GM19193 (cell line): ENCODE measurements around the gene GMPR.

Source experiments
- POLR2A ChIP-seq: IDR thresholded peaks from 4 replicates; pipeline ENCODE4 v1.6.1; 2011; ENCODE audit not compliant: insufficient read depth, insufficient read length; ENCODE audit errors: extremely low read depth

GMPR gene

DNA sequence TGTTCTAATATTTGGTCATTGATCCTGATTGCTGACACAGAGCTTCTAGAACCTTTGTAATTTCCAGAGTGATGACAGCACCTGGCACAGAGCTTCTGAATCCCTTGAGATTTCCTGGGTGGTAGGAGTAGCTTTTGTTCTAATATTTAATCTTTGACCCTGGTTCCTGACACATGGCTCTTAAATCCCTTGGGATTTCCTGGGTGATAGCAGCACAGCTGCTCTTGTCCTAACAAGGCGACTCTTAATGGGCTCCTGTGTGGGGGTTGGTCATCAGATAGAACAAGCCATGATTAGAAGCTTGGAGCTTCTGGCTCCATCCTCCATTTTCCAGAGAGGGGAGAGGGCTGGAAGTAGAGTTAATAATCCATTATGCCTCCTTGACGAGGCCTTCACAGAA lies 18.4 kb downstream of the GMPR start:
- no peak for TF ChIP-seq POLR2A

DNA sequence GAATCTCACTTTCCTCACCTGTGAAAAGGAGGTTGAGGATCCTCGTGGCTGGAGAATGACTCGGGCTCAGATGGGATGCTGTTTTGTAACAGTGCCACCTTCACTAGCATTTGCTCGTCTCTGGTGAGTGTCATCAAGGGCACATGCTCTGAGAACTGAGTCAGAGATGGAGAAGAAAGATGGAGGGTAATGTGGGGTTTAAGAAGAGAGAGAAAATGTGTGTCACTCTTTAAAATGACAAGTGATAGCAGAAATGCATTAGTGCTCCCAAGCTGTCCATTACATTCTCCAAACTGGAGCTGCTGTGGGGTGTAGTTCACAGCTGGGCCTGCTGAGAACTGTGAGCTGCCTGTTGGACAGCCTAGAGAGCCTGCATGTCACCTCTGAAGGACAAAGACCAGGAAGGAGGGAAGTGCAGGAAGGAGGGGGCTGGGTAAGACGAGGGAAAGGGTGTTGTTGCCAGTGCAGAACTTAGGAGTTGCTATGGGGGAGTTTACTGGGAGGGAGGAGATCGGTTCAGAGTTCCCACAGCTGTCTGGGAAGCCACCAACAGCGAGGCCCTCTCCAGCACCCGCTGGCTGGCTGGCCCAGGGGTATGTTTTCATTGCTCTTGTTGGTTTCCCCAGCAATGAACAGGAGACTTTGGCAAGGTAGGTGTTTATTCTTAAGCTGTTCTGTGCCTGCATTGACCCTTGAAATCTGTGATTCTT lies 19.8 kb downstream of the GMPR start:
- TF ChIP-seq POLR2A = no peak

DNA sequence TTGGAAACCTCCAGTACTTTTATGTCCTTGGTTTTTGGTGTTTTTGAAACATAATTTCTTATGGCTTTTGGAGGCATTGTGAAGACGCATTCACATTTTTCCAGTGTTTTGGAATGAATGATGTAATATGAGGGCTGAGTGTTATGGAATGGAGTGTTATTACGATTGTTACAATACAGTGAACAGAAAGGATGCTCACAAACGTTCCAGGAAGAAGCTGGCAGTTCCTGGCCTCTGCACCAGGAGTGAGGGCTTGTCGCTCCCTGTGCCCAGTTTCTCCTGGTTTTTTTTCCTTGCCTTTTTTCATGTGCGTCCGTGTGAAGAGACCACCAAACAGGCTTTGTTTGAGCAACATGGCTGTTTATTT lies 20.3 kb downstream of the GMPR start:
- TF ChIP-seq POLR2A = no peak

DNA sequence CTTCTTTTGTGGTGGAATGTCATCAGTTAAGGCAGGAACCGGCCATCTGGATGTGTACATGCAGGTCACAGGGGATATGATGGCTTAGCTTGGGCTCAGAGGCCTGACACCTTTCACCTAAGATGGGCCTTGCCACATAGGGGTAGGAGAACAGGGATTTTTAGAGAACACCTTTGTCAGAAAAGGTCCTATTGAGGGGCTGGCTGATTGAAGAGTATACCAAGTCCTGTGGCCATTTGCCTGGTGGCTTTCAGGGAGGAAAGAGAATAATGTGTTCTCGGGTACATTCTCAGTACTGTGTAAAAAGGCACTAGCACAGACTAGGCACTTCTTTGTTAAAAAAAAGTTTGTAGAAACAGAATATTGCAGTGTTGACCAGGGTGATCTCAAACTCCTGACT lies 26.4 kb downstream of the GMPR start:
- no peak for TF ChIP-seq POLR2A

DNA sequence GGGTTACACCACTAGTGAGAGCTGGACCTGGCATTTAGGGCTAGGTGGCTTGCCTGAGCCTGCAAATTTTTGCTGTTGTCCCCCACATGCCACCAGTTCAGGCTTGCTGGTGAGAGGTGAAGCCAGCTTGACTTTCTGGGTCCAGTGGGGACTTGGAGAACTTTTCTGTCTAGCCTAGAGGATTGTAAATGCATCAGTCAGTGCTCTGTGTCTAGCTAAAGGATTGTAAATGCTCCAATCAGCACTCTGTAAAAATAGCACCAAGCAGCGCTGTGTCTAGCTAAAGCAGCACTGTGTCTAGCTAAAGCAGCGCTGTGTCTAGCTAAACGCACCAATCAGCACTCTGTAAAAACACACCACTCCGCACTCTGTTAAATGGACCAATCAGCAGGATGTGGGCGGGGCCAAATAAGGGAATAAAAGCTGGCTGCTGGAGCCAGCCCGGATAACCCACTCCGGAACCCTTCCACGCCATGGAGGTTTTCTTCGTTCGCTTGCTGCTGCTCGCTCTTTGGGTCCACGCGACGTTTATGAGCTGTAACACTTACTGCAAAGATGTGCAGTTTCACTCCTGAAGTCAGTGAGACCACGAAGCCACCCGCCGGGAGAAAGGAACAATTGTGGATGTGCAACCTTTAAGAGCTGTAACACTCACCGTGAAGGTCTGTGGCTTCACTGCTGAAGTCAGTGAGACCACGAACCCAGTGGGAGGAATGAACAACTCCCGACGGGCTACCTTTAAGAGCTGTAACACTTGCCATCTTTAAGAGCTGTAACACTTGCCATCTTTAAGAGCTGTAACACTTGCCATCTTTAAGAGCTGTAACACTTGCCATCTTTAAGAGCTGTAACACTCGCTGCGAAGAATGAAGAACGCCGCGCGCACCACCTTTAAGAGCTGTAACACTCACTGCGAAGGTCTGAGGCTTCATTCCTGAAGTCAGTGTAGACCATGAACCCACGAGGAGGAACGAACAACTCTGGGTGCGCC lies 27.3 kb downstream of the GMPR start:
- TF ChIP-seq POLR2A = no peak

DNA sequence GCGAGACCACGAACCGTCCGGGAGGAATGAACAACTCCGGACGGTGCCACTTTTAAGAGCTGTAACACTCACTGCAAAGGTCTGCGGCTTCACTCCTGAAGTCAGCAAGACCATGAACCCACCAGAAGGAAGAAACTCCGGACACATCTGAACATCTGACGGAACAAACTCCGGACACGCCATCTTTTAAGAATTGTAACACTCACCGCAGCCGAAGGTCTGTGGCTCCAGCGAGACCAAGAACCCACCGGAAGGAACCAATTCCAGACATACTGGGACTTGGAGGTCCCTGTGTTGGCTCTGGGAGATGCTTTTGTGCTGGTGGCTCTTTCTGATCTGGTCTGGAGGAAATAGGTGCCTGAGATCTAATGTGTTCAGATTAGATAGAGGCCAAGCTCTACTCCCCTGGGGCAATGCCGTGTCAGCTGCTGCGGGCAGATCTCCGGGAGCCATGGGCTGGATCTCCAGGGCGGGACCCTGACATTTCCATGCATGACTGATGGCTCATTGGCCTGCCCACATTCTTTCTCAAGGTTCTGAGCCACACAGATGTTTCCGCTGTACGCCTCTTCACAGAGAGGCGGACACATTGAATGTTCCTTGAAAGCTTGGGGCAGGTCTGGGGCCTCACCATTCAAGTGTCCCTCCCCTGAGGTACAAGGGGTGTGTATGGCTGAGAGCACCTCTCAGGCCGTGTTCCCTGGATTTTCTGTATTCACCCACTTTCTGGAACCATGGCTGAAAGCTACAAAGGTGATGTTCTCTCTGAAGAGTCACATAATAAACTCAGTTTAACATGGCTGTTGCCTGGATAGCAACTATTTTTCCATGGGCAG lies 29.3 kb downstream of the GMPR start:
- TF ChIP-seq POLR2A = no peak

DNA sequence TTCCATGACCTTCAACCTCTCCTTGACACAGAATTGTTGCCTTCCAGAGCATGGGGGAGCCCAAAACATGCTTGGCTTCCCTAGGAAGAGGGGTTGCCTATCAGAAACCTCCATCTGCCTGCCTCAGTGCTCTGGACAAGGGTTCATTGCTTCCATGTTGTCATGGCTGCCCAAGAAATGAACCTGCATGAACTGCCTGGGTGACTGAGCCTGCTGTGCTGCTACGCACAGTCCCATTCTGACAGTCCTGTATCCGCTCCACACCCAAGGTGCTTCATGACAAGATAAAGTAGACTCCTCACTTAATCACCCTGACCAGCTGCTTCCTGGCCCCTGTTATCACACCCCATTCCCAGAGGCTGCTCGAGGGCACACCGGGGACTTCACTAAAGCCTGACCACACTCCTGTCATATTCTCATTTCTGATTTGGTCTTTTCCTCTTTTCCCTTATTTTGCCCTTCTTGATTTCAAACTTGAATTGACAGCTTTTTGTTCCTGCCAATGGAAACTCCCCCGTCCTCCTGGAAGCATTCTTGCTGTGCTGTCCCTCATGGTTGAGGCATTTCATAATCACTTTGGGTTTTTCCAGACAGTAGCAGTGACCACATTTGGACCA lies 31.9 kb downstream of the GMPR start:
- TF ChIP-seq POLR2A = no peak

DNA sequence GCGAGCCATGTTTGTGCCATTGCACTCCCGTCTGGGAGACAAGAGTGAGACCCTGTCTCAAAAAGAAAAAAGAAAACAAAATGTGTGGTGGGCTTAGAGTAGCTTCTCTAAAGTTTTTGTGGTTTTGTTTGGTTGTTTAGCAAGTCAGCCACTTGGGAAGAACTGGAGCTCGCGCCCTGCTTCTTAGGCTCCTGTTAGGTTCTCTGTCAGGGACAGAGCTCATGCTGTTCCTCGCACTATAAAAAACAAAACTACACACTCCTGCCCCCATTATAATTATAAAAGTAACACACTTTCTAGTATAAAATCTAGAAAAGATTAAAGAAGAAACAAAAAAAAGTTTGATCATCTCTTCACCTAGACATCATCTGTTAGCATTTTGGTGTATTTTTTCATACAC lies 33.0 kb downstream of the GMPR start:
- no peak for TF ChIP-seq POLR2A

DNA sequence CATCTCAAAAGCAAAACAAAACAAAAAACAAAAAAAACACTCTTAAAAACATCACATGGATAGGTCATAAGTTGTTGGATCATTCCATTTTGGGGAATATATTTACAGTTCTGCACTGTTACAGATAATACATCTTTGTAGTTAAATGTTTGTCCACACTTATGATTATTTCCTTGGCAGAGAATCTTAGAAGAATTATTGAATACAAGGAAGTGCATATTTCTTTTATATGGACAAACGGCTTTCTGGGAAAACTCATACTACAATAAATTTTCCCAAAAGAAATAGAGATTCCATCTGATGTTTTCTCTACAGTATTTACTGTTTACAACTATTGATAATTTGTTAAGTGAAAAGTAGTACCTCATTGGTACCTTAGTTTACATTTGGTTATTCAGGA lies 33.8 kb downstream of the GMPR start:
- TF ChIP-seq POLR2A = no peak

DNA sequence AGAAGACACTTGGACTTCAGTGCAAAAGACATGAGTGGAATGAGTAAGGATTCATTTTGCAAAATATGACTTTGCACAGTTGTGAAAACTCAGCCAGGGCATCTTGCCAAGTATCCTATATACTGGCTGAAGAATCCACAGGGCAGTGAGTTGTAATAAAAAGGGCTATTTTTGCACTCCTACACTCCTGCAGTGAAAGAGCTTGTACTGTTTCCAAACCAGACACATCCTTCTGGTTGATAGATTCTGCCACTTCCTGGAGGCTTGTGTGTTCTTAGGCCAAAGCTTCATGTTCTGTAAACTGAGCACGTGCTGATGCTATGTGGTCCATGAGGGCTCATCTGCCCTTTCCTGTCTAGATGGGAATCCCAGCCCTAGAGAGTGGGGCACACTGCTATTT lies 34.9 kb downstream of the GMPR start:
- TF ChIP-seq POLR2A = no peak

DNA sequence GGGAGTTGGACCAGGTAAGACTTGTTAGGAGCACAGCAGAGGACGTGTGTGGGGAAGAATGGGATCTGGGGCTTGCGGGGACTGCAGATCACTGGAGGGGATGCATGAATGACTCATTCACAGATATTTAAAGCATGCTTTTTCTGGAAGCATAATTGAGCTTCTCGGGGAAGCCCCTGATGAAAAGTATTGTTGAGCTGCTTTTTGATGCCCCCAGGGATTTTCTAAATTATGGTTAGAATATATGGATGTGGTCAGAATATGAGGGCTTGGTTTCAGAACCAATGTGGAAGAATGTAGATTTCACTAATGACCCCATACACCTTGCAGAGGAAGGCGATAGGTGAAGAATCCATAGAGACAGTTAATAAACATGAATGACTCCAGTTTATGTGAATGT lies 36.1 kb downstream of the GMPR start:
- no peak for TF ChIP-seq POLR2A

DNA sequence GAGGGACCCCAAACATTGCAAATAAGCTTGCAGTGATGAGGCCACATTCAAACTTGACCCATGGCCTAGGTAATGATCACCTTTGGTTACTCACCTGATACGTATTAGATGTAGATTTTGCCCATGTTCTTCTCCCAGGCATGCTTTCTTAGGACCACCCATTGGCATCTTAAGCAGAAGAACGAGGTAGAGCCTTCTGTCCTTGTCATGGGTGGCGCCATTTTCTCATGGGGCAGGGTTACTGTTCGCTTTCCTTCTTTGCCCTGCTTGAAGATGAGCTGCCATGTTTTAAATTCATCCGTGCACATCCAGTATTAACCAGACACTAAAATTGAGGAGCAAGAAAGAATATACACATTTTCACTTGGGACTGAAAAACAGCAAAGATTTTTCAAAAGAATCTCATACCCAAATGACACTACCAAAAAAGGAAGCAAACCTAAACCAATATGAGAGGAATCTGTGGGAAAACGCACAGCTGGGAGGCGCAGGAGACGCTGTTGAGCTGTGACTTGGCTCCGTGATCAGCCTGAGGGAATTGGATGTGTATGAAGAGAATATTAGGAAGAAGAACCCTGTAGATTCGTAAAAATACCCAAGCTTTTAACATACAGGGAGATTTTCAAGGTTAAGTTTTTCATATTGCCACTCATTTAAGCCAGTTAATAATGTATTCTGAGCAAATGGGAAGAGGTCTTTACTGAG lies 36.6 kb downstream of the GMPR start:
- TF ChIP-seq POLR2A = no peak

DNA sequence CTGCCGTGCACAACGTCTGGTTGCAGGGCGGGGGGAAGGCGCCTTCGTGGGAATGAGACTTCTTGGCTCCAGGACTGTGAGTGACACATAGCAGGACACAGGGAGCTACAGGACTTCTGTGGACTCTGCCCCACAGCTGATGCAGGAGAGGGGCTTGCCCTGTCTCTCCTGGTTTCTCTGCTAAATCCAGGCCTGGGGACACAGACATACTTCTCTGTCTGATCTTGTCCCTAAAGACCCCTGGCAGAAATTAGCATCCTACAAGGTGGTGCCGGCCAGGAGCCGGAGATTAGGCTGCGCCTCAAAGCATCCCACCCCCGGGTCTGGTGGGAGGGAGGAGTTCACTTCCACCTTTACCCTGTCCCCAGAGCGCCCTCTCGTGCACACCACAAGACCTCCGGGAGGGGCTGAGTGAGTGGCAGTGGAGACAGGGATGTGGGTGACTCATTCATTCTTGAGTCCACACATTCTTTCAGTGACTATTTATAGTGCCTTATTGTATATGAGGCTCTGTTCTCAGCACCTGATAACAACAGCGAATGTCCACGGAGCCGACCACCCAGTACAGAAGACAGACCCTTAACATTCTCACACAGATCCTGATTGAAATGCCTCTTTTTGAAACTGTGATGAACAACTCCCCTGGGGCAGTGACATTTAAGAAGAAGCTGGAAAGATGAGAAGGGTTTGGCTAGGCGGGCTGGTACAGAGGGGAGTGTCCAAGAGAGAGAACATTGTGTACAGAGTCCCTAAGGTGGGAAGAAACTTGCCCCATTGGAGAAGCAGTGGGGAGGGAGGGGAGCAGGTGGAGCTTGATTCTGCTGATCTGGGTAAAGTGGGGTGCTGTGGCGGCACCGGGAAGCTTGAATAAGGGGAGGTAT lies 39.0 kb downstream of the GMPR start:
- TF ChIP-seq POLR2A = no peak

DNA sequence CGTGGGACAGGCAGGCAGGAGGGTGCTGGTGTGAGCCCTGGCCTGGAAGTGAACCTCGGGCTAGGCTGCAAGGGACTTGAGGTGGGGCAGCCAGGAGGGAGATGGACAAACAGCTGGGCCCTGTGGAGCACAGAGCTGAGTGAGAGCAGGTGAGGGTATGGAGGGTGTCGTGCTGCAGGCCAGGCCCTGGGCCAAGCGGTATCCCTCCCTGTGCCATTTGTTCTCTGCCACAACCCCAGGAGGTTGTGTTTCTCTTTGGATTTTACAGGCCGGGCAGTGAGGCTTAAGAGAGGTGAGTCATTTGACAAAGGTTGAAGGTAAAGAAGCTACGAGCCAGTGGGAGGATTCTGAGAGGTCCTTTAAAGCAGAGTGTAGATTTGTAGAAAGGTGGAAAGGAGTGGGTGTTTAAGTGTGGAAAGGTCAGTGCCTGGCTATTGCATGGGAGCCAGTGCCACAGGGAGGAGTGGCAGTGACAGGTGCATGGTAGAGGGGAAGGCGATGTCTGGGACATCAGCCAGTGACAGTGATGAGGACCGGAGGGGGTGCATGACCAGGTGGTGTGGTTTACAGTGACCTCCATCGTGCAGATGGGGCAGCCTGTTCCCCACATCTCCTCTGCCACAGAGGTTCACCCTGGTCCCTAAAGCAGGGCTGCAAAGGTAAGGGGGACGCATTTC lies 39.8 kb downstream of the GMPR start:
- no peak for TF ChIP-seq POLR2A
